GM12891 (cell line): Measurements from ENCODE around the gene NINJ1.

Source experiments
- POLR2A ChIP-seq: IDR thresholded peaks from 2 replicates; pipeline ENCODE4 v1.6.1; 2011; ENCODE audit warnings: low read depth, low read length, control low read depth
- POLR2AphosphoS5 ChIP-seq: IDR thresholded peaks from 2 replicates; pipeline ENCODE4 v1.6.1; 2011; ENCODE audit warnings: low read depth, low read length, control low read depth
- TAF1 ChIP-seq: IDR thresholded peaks from 2 replicates; pipeline ENCODE4 v1.6.1; 2011; ENCODE audit warnings: low read depth, low read length, control low read depth

GRCh38 chr9:93112864-93113389, 21.1 kb downstream of the NINJ1 start:
- no peak for TF ChIP-seq TAF1
- no peak for TF ChIP-seq POLR2AphosphoS5
- TF ChIP-seq POLR2A = no peak
